Mesothelial cell of epicardium (in vitro differentiated cells): Measurements from ENCODE around the gene DNAJB1. TPM values are rescaled to one million over a fixed set of nuclear protein-coding genes. Genes with fewer than 3 reads are reported as not detected.

Source experiments
- DNase-seq, 2 experiments: peaks; one replicate each; pipeline ENCODE4 v3.0.0; 2021; ENCODE audit warnings: low spot score in 2 of 2; ENCODE audit not compliant: unreplicated experiment in 2 of 2
- H3K27ac Mint-ChIP-seq: 2 replicates; pipeline ENCODE4 v1.8.0; 2021; ENCODE audit warnings: mixed read lengths
- H3K27me3 Mint-ChIP-seq: 2 replicates; pipeline ENCODE4 v1.8.0; 2021; ENCODE audit warnings: low read depth, mixed read lengths
- H3K36me3 Mint-ChIP-seq: 2 replicates; pipeline ENCODE4 v1.8.0; 2021; ENCODE audit warnings: mixed read lengths
- H3K4me1 Mint-ChIP-seq: 2 replicates; pipeline ENCODE4 v1.8.0; 2021; ENCODE audit warnings: mixed read lengths
- H3K4me3 Mint-ChIP-seq: 2 replicates; pipeline ENCODE4 v1.8.0; 2021; ENCODE audit warnings: mild to moderate bottlenecking, moderate library complexity, mixed read lengths
- H3K9me3 Mint-ChIP-seq: 2 replicates; pipeline ENCODE4 v1.8.0; 2021; ENCODE audit warnings: mixed read lengths
- total RNA-seq: library from RNA; stranded (reverse); gene quantifications from 3 replicates; pipeline ENCODE4 v1.2.1, GENCODE V29; 2021
- TF ChIP-seq, protein P1 (sequence below): fragments of 200-600 bp; sonication (generic); IDR thresholded peaks from one replicate; pipeline ENCODE4 v1.5.0; 2021; ENCODE audit warnings: antibody characterized with exemption; ENCODE audit not compliant: unreplicated experiment

The DNAJB1 gene
- total RNA-seq, 1 donor from 2014 or later = 106 TPM

DNA sequence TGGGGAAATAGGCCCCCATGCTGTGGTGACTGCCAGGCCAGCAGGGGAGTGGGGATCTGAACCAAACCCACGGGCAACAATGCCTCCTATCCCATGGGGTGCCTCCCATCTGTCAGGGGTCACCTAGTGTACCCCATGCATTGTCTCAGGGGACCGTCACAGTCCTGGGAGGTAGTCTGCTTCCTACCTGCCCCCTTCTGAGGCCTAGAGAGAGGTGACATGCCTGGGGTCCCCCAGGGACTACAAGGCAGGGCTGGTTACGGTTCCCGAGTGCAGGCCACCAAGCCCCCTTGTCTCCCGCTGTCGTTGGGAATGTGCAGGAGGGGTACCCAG is 42.5 kb upstream of the DNAJB1 start:
- H3K4me3 Mint-ChIP-seq = no peak overlapping the region
- no peak for DNase-seq
- H3K27me3 Mint-ChIP-seq = no peaks in the 10 kb centered on the region
- H3K4me1 Mint-ChIP-seq = peaks cover 20% of the 10 kb centered on the region
- TF ChIP-seq, protein P1, sequence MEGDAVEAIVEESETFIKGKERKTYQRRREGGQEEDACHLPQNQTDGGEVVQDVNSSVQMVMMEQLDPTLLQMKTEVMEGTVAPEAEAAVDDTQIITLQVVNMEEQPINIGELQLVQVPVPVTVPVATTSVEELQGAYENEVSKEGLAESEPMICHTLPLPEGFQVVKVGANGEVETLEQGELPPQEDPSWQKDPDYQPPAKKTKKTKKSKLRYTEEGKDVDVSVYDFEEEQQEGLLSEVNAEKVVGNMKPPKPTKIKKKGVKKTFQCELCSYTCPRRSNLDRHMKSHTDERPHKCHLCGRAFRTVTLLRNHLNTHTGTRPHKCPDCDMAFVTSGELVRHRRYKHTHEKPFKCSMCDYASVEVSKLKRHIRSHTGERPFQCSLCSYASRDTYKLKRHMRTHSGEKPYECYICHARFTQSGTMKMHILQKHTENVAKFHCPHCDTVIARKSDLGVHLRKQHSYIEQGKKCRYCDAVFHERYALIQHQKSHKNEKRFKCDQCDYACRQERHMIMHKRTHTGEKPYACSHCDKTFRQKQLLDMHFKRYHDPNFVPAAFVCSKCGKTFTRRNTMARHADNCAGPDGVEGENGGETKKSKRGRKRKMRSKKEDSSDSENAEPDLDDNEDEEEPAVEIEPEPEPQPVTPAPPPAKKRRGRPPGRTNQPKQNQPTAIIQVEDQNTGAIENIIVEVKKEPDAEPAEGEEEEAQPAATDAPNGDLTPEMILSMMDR = no peak
- H3K36me3 Mint-ChIP-seq = peaks cover 2% of the 10 kb centered on the region
- H3K9me3 Mint-ChIP-seq = no peaks in the 10 kb centered on the region
- peak overlapping the region; percentile 62 for H3K27ac Mint-ChIP-seq

DNA sequence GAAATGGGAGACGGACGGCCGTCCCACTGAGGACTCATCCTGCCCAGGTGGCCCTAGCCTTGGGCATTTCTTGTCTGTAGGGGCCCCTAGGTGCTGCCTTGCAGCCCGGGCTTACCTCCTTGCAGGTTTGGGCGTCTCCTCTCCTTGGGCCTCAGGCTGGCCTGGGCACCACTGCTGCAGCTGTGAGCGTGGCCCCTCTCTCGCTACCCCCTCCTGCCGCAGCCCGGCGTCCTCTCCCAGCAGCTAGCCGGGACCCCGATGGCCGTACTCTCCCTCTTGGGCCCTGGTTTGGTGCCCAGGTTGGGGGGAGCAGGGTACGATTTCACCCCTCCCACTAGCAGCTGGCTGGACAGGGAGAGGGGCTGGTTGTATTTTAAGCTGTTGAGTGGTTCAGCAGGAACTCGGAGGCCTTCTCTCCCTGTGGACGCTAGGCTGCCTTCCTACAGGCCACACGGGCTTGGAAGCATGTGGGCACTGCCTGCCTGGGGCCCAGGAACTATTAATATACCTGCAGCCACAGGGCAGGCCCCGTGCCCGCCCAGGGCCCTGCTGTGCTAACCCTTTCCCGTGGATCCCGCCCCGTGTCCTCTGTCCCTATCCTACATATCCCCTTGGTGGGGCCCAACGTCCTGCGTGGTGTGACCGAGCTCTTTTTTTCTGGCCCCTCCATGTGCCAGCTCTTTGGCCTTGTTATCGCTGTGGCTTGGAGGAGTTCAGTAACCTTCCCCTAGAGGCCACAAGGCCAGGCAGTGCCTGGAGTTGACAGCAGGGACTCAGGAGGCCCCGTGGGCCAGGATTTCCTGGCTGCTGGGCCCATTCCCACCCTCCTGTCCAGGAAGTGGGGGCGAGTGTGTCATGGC is 41.9 kb upstream of the DNAJB1 start:
- no peak for DNase-seq
- Mint-ChIP-seq H3K27ac (peak overlapping the region; percentile 62), H3K4me3 (no peak overlapping the region), H3K27me3 (no peaks in the 10 kb centered on the region), H3K9me3 (no peaks in the 10 kb centered on the region), H3K36me3 (peaks cover 2% of the 10 kb centered on the region), H3K4me1 (peaks cover 20% of the 10 kb centered on the region)
- TF ChIP-seq, protein P1 = no peak

DNA sequence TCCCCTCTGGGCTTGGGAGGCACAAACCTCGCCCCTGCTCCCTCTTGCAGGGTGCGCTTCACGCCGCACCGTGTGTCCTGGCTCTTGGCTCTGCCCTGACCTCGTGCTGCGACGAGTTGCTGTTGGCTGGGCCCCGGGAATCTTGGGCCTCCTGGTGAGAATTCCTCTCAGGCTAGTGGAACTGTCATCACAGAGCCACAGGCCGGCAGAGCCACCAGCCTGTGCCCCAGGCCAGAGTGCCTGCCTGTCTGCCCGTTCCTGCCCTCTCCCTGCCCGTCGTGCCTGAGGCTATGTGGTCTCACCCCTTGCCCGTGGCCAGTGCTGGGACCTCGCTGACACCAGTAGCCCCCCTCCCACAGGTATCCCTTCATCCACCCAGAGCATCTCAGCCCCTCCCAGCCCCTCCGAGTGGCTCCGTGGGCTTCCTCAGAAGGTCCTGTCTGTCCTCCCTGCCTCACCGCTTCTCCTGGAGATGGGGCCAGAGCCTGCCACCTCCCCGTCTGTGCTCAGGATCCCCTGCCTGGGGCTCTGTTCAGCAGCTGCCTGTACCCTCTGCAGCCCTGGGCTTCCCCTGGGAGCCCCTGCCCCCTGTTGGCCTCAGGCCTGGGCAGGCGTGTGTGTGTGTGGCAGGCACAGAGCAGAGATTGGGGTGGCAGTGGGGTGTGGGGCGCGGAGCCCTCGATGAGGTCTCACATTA is 40.3 kb upstream of the DNAJB1 start:
- no peaks in the 10 kb centered on the region for H3K9me3 Mint-ChIP-seq
- peaks cover 1% of the 10 kb centered on the region for H3K36me3 Mint-ChIP-seq
- peak overlapping the region; percentile 25 for H3K27ac Mint-ChIP-seq
- TF ChIP-seq, protein P1 = no peak
- no peak overlapping the region for H3K4me3 Mint-ChIP-seq
- DNase-seq = no peak
- no peaks in the 10 kb centered on the region for H3K27me3 Mint-ChIP-seq
- peaks cover 28% of the 10 kb centered on the region for H3K4me1 Mint-ChIP-seq

DNA sequence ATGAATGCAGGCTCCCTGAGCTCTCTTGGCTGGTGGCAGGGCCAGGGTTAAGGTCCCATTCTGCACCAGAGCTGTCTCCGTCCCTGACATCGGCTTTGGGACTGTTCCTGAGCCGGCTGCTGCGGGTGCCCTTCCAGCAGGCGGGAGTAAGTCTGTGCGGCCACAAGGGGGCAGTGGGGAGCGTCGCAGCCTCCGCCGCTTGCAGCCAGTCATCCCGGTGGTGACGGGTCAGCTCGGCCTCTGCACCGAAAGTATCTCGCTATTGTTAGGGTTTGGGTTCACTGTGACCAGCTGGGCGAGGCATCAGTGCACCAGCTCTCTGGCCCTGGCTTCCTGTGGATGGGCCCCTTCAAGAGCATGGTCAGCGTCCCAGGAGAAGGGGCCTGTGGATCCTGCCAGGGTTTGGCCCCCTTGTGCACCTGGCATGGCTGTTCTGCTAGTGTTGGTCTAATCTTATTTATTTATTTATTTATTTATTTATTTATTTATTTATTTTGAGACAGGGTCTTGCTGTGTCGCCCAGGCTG is 38.5 kb upstream of the DNAJB1 start:
- H3K9me3 Mint-ChIP-seq = no peaks in the 10 kb centered on the region
- peaks cover 1% of the 10 kb centered on the region for H3K36me3 Mint-ChIP-seq
- H3K27me3 Mint-ChIP-seq = no peaks in the 10 kb centered on the region
- peak; percentile 52 to 74 for DNase-seq
- H3K4me1 Mint-ChIP-seq = peaks cover 27% of the 10 kb centered on the region
- H3K4me3 Mint-ChIP-seq = peak overlapping the region; percentile 36
- TF ChIP-seq, protein P1 = peak; percentile 90
- peak overlapping the region; percentile 25 for H3K27ac Mint-ChIP-seq

DNA sequence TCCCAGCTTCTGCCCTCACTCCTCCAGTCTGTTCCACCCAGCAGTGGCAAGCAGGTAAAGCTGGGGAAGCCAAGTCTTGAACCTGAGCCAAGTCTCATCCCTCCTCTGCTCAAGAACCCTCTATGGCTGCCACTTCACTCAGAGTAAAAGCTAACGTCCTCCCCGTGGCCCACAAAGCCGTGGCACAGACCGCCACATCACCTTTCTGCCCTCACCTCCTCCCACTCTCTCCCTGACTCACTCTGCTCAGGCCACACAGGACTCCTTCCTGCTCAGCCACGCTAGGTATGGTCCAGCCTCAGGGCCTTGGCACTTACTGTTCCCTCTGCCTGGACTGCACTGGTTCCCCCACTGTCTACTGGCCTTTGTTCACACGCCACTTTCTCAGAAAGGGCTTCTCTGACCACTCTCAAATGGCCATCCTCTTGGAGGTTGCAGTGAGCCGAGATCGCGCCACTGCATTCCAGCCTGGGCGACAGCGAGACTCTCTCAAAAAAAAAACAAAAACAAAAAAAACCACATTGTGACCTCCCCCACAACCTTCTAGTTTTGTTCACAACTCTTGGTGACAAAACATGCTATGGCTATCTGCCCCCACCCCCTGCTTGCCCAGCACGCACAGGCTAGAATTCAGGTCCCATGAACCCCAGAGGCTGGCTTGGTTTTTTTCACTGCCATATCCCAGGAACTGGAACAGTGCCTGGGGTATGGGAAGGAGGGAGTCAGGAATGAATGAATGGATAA is 37.9 kb upstream of the DNAJB1 start:
- TF ChIP-seq, protein P1 = no peak
- peak overlapping the region; percentile 59 for H3K27ac Mint-ChIP-seq
- no peaks in the 10 kb centered on the region for H3K27me3 Mint-ChIP-seq
- H3K36me3 Mint-ChIP-seq = peaks cover 1% of the 10 kb centered on the region
- no peak overlapping the region for H3K4me3 Mint-ChIP-seq
- DNase-seq = no peak
- peaks cover 31% of the 10 kb centered on the region for H3K4me1 Mint-ChIP-seq
- H3K9me3 Mint-ChIP-seq = no peaks in the 10 kb centered on the region
